Measurements from ENCODE around the gene SP6.

GRCh38 chr17:47879776-47880454 lies 29.0 kb upstream of the SP6 start:
- TF ChIP-seq, protein P1, sequence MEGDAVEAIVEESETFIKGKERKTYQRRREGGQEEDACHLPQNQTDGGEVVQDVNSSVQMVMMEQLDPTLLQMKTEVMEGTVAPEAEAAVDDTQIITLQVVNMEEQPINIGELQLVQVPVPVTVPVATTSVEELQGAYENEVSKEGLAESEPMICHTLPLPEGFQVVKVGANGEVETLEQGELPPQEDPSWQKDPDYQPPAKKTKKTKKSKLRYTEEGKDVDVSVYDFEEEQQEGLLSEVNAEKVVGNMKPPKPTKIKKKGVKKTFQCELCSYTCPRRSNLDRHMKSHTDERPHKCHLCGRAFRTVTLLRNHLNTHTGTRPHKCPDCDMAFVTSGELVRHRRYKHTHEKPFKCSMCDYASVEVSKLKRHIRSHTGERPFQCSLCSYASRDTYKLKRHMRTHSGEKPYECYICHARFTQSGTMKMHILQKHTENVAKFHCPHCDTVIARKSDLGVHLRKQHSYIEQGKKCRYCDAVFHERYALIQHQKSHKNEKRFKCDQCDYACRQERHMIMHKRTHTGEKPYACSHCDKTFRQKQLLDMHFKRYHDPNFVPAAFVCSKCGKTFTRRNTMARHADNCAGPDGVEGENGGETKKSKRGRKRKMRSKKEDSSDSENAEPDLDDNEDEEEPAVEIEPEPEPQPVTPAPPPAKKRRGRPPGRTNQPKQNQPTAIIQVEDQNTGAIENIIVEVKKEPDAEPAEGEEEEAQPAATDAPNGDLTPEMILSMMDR (IDR thresholded peaks at IDR 0.05), result no peak
- TF ChIP-seq NR3C1 (CRISPR knock-in tag; conservative IDR thresholded peaks at IDR 0.05; ENCODE audit: low read depth) (no peak), USF2 (CRISPR knock-in tag; IDR thresholded peaks at IDR 0.05) (no peak), ESRRA (CRISPR knock-in tag; IDR thresholded peaks at IDR 0.05; ENCODE audit: borderline replicate concordance) (no peak), ZNF232 (CRISPR knock-in tag; IDR thresholded peaks at IDR 0.05) (no peak), ZNF121 (CRISPR knock-in tag; IDR thresholded peaks at IDR 0.05) (no peak), ELF4 (CRISPR knock-in tag; IDR thresholded peaks at IDR 0.05; ENCODE audit: low read depth) (no peak), AFF4 (CRISPR knock-in tag; IDR thresholded peaks at IDR 0.05; ENCODE audit: borderline replicate concordance) (no peak), FOXJ3 (CRISPR knock-in tag; IDR thresholded peaks at IDR 0.05; ENCODE audit: borderline replicate concordance) (no peak), CREM (CRISPR knock-in tag; IDR thresholded peaks at IDR 0.05) (no peak), SP1 (CRISPR knock-in tag; conservative IDR thresholded peaks at IDR 0.05) (no peak)
- TF ChIP-seq, protein P2, sequence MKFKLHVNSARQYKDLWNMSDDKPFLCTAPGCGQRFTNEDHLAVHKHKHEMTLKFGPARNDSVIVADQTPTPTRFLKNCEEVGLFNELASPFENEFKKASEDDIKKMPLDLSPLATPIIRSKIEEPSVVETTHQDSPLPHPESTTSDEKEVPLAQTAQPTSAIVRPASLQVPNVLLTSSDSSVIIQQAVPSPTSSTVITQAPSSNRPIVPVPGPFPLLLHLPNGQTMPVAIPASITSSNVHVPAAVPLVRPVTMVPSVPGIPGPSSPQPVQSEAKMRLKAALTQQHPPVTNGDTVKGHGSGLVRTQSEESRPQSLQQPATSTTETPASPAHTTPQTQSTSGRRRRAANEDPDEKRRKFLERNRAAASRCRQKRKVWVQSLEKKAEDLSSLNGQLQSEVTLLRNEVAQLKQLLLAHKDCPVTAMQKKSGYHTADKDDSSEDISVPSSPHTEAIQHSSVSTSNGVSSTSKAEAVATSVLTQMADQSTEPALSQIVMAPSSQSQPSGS (CRISPR knock-in tag; IDR thresholded peaks at IDR 0.05; ENCODE audit: borderline replicate concordance, low read depth), result no peak
- TF ChIP-seq, protein P3, sequence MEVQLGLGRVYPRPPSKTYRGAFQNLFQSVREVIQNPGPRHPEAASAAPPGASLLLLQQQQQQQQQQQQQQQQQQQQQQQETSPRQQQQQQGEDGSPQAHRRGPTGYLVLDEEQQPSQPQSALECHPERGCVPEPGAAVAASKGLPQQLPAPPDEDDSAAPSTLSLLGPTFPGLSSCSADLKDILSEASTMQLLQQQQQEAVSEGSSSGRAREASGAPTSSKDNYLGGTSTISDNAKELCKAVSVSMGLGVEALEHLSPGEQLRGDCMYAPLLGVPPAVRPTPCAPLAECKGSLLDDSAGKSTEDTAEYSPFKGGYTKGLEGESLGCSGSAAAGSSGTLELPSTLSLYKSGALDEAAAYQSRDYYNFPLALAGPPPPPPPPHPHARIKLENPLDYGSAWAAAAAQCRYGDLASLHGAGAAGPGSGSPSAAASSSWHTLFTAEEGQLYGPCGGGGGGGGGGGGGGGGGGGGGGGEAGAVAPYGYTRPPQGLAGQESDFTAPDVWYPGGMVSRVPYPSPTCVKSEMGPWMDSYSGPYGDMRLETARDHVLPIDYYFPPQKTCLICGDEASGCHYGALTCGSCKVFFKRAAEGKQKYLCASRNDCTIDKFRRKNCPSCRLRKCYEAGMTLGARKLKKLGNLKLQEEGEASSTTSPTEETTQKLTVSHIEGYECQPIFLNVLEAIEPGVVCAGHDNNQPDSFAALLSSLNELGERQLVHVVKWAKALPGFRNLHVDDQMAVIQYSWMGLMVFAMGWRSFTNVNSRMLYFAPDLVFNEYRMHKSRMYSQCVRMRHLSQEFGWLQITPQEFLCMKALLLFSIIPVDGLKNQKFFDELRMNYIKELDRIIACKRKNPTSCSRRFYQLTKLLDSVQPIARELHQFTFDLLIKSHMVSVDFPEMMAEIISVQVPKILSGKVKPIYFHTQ (CRISPR knock-in tag; IDR thresholded peaks at IDR 0.05), result no peak
- TF ChIP-seq, protein P4, sequence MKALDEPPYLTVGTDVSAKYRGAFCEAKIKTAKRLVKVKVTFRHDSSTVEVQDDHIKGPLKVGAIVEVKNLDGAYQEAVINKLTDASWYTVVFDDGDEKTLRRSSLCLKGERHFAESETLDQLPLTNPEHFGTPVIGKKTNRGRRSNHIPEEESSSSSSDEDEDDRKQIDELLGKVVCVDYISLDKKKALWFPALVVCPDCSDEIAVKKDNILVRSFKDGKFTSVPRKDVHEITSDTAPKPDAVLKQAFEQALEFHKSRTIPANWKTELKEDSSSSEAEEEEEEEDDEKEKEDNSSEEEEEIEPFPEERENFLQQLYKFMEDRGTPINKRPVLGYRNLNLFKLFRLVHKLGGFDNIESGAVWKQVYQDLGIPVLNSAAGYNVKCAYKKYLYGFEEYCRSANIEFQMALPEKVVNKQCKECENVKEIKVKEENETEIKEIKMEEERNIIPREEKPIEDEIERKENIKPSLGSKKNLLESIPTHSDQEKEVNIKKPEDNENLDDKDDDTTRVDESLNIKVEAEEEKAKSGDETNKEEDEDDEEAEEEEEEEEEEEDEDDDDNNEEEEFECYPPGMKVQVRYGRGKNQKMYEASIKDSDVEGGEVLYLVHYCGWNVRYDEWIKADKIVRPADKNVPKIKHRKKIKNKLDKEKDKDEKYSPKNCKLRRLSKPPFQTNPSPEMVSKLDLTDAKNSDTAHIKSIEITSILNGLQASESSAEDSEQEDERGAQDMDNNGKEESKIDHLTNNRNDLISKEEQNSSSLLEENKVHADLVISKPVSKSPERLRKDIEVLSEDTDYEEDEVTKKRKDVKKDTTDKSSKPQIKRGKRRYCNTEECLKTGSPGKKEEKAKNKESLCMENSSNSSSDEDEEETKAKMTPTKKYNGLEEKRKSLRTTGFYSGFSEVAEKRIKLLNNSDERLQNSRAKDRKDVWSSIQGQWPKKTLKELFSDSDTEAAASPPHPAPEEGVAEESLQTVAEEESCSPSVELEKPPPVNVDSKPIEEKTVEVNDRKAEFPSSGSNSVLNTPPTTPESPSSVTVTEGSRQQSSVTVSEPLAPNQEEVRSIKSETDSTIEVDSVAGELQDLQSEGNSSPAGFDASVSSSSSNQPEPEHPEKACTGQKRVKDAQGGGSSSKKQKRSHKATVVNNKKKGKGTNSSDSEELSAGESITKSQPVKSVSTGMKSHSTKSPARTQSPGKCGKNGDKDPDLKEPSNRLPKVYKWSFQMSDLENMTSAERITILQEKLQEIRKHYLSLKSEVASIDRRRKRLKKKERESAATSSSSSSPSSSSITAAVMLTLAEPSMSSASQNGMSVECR (CRISPR knock-in tag; IDR thresholded peaks at IDR 0.05; ENCODE audit: borderline replicate concordance), result no peak

Measured in WTC11 (cell line).